ENCODE measurements around the gene TSPAN16.

DNA sequence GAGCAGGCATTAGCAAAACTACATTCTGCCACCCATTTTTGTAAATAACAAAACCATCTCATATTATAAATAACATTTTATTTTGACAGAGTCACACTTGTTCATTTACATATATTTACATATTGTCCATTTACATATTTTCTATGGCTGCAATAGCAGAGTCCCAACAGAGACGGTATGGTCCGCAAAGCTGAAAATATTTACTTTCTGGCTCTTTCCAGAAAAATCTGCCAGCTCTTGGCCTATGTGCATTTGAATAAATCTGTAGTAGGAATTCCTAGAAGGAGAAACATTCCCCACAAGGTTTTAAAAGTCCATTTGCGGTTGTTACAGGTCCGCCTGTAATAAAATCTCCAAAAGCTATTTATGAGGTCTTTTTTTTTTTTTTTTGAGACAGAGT is 5.7 kb upstream of the TSPAN16 start:
- TF ChIP-seq, protein P1, sequence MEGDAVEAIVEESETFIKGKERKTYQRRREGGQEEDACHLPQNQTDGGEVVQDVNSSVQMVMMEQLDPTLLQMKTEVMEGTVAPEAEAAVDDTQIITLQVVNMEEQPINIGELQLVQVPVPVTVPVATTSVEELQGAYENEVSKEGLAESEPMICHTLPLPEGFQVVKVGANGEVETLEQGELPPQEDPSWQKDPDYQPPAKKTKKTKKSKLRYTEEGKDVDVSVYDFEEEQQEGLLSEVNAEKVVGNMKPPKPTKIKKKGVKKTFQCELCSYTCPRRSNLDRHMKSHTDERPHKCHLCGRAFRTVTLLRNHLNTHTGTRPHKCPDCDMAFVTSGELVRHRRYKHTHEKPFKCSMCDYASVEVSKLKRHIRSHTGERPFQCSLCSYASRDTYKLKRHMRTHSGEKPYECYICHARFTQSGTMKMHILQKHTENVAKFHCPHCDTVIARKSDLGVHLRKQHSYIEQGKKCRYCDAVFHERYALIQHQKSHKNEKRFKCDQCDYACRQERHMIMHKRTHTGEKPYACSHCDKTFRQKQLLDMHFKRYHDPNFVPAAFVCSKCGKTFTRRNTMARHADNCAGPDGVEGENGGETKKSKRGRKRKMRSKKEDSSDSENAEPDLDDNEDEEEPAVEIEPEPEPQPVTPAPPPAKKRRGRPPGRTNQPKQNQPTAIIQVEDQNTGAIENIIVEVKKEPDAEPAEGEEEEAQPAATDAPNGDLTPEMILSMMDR (IDR thresholded peaks at IDR 0.05; ENCODE audit: low read depth, low read length, poor library complexity, severe bottlenecking) = no peak
- TF ChIP-seq EZH2phosphoT487 (IDR thresholded peaks at IDR 0.05; ENCODE audit: borderline replicate concordance, low read length) = no peak
